Testis (tissue), 2 donors: ENCODE measurements around the gene ACKR1.

Experiments used
- POLR2A ChIP-seq: fragments of 450-650 bp; IDR thresholded peaks from one replicate; pipeline ENCODE4 v1.6.1; 2017; ENCODE audit warnings: antibody characterized with exemption, mild to moderate bottlenecking, moderate library complexity
- TF ChIP-seq, protein P1 (sequence below), 3 experiments: fragments of 450-650 bp in 2 of 3; fragments of 200-600 bp in 1 of 3; sonication (generic) in 1 of 3; IDR thresholded peaks; one replicate each; pipeline ENCODE4 v1.5.1; 2016 to 2019; ENCODE audit warnings: antibody characterized with exemption in 3 of 3, mild to moderate bottlenecking in 2 of 3, moderate library complexity in 1 of 3

DNA sequence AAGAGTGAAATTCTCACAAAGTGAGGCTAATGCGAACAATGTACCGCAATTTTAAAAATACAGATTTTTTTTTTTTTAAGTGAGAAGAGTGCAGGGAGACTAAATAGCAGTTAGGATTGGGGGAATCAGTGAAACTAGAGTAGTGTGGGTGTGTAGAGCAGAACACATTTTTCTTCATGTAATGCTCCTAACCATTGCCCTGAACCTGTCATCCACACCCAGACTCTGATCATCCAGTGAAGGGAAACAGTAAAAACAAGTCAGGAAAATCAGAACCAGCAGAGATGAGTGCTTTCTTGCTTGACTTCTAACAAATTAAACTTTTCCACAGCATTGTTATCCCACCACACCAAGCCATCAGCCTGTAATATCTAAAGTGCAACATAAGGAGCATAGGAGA, 24.2 kb upstream of the ACKR1 start:
- TF ChIP-seq, protein P1, sequence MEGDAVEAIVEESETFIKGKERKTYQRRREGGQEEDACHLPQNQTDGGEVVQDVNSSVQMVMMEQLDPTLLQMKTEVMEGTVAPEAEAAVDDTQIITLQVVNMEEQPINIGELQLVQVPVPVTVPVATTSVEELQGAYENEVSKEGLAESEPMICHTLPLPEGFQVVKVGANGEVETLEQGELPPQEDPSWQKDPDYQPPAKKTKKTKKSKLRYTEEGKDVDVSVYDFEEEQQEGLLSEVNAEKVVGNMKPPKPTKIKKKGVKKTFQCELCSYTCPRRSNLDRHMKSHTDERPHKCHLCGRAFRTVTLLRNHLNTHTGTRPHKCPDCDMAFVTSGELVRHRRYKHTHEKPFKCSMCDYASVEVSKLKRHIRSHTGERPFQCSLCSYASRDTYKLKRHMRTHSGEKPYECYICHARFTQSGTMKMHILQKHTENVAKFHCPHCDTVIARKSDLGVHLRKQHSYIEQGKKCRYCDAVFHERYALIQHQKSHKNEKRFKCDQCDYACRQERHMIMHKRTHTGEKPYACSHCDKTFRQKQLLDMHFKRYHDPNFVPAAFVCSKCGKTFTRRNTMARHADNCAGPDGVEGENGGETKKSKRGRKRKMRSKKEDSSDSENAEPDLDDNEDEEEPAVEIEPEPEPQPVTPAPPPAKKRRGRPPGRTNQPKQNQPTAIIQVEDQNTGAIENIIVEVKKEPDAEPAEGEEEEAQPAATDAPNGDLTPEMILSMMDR (IDR thresholded peaks at IDR 0.05), result no peak
- no peak for TF ChIP-seq POLR2A
